Activated CD8-positive, alpha-beta memory T cell treated with anti-CD3 and anti-CD28 coated beads, Interleukin-2, amount 50 U/mL, for 24 hours (primary cell): ENCODE measurements around the gene RTP1.
"Not testable (repeated sequence)": the region's sequence is repeated elsewhere in the genome, so short reads cannot be mapped to it uniquely, and the experiment has no call there.

Experiments
- DNase-seq: peaks from one replicate; pipeline ENCODE4 v3.0.0-alpha.2; 2020; ENCODE audit errors: extremely low read depth

The RTP1 gene

DNA sequence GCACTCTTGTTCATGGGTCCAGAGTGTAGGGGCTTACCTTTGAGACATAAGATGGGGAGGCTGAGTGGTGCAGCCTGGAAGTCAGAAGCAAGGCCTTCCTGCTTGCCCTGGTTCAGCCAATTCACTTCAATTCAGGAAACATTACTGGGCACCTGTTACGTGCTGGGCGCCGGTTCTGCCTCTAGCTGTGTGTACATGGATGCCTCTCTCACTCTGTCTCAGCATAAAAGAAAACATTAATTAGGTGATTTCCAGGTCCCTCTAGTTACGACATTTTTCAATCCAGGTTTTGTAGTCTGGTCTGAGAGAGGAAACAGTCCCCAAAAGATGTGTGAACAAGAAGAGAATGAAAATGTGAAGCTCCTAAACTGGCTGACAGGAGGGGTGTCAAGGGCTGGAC, 1.2 kb downstream of the RTP1 start:
- no peak for DNase-seq

GRCh38 chr3:187199463-187200050, 2.3 kb downstream of the RTP1 start:
- not testable (repeated sequence) for DNase-seq

- no peak for DNase-seq
These were observed 8.4 kb downstream of the RTP1 start for GRCh38 chr3:187205683-187206082.

- no peak for DNase-seq
These were observed 9.8 kb downstream of the RTP1 start for GRCh38 chr3:187207062-187207461.

GRCh38 chr3:187207624-187208023, 10.3 kb downstream of the RTP1 start:
- no peak for DNase-seq

DNA sequence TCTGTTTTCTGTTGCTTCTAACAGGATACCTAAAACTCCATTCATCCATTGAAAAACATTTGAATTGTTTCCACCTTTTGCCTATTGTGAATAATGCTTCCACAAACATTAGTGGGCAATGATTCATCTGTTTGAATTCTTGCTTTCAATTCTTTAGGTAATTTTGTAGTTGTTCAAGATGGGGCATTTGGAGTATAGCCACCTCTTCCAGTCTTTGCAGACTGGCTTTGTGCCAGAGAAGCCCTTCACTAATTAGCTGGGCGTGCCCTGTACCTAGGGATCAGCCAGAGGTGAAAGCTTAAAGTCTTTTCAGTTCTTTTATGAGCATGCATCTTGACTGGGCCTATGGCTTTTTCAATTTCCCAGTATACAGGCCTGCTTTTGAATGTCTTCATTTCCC, 10.9 kb downstream of the RTP1 start:
- DNase-seq = no peak

GRCh38 chr3:187209491-187209890, 12.2 kb downstream of the RTP1 start:
- no peak for DNase-seq

GRCh38 chr3:187210091-187210490, 12.8 kb downstream of the RTP1 start:
- DNase-seq = no peak

DNA sequence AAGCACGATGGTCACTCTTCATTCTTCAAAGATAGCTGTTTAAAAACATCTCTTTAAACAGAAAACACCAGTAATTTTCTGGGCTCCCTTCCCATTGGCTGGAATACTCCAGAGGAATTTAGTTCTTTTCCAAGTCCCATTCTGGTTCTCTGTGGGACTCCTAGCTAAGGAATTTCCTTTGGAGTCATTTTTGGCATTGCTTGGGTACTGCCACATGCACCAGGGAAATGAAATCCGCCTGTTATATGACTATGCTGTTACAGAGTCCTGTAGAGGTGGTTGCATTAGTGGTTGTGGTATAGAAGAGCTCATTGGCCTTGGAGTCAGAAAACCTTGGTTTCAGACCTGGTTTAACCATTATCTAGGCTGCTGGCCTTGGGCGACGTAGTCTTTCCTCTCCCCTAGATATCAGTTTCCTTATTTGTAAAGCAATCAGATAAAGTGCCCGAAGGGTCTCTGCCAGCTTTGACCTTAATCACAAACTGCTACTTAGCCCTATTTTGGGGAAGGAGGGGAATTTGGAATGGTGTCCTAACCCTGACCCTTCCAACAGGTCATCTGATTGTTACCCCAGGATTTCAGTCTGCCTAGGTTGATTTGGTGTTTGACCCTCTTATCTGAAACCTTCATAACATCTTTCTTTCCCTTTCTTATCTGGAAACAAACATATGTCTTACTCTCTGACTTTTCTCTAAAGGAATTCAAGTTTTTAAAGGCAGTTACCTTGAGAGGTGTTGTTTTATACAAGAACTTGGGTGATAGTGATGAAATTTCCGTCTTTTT, 13.4 kb downstream of the RTP1 start:
- DNase-seq = no peak

GRCh38 chr3:187211532-187212195, 14.4 kb downstream of the RTP1 start:
- no peak for DNase-seq

DNA sequence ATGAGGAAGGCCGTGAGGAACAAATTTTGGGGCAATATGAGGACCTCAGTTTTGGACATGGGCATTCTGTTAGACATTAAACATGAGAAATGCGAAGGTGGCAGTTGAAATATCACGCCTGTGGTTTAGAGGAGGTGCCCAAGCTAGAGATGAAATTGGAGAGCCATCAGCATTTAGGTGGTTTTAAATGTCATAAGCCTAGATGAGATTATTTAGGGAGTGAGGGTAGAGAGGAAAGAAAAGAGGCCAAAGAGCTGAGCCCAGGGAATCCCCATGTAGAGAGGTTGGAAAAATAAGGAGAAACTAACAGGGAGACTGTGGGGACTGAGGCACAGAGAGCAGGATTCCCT, 14.9 kb downstream of the RTP1 start:
- no peak for DNase-seq

- no peak for DNase-seq
These were observed 15.4 kb downstream of the RTP1 start for GRCh38 chr3:187212705-187213104.

GRCh38 chr3:187213616-187214015, 16.3 kb downstream of the RTP1 start:
- no peak for DNase-seq

DNA sequence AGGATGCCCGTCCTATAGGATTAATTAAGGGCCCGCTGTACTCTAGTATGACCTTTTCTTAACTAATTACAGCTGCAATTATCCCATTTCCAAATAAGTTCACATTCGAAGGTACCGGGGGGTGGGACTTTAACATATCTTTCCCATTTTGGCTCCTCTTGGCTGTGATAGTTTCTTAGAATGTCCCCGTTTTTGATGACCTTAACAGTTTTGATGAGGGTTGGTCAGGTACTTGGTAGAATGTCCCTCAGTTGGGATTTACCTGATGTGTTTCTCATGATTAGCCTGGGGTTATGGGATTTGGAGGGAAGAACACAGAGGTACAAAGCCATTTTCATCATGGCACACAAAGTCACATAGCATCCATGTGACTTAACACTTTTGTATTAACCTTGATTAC, 18.2 kb downstream of the RTP1 start:
- no peak for DNase-seq

GRCh38 chr3:187222801-187223200, 25.5 kb downstream of the RTP1 start:
- DNase-seq = no peak

- no peak for DNase-seq
These were observed 26.5 kb downstream of the RTP1 start for GRCh38 chr3:187223799-187224198.

DNA sequence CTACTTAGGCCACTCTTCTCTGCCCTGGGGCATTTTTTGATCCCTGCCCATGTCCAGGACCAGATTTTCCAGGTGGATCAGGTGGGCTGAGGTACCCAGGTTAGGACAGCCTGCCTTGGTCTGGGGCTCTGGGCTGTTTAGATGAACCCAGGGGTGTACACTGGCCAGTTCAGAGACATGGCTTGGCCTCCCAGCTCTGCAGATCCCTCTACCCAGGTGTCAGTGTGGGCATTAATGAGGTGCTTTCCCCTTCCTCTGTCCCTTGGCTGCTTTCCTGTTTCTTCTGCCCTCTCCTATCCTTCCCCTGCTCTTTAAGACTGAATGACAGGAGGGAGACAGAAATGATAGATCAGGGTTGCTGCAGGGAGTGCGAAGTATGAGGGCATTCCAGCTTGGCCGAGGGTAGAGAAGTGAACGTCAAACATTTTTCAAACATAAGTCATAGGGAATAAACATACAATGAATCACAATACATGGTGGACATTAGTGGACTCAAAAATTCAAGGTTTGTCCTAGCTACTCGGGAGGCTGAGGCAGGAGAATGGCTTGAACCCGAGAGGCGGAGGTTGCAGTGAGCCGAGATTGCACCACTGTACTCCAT, 30.5 kb downstream of the RTP1 start:
- no peak for DNase-seq

DNA sequence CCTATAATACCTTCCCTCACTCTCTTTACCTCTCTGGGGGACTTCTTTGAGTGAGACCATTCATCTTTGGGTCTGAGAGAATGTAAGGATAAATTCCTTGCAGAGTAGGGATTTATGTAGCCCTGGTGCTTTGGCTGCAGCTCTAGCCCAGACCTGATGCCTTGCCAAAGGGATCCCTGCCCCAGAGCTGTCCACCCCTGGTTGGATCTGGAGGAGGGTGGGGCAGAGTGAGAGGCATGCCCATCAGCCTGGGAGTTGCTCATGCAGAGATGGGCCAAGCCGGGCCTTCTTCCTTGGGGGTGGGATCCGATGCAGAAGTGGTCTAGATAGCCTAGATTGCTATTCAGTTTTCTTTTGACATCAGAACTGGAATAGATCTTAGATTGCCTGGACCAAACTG, 31.5 kb downstream of the RTP1 start:
- DNase-seq = no peak

- no peak for DNase-seq
These were observed 32.7 kb downstream of the RTP1 start for GRCh38 chr3:187230011-187230410.

GRCh38 chr3:187236962-187237361, 39.7 kb downstream of the RTP1 start:
- DNase-seq = no peak

GRCh38 chr3:187237741-187238140, 40.5 kb downstream of the RTP1 start:
- DNase-seq = no peak

DNA sequence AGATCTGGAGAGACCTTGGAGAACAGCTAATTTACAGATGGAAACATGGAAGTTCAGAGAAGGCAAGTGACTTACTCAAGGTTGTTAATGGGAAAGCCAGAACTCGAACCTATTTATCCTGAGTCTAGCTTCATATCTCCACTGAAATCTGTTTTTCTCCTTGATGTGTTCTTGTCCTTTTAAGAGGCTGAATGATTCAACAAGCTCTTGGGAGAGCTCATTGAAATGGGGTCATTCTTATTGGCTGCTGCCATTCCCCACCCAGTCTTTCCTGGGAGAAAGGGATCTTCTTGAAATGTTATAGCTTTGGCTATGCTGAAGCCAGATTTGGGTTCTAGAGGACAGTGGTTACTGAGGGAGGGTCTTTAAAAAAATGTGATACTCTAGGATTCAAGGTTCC, 41.0 kb downstream of the RTP1 start:
- no peak for DNase-seq

- DNase-seq = not testable (repeated sequence)
These were observed 41.5 kb downstream of the RTP1 start for GRCh38 chr3:187238835-187239234.
